ACC112 (cell line): ENCODE measurements around the gene KYNU.
A peak's percentile ranks its signal among the peaks of the same experiment; 100 is the strongest.
"Not testable (repeated sequence)": the region's sequence is repeated elsewhere in the genome, so short reads cannot be mapped to it uniquely, and the experiment has no call there.

Source experiments
- H2AFZ ChIP-seq: fragments of 200-600 bp; sonication (generic); one replicate; pipeline ENCODE4 v1.6.0; 2017; ENCODE audit warnings: antibody characterized with exemption, low read length; ENCODE audit not compliant: unreplicated experiment
- H3K27ac ChIP-seq: fragments of 200-600 bp; sonication (generic); 2 replicates; pipeline ENCODE4 v1.5.1; 2014; ENCODE audit warnings: low read depth, mild to moderate bottlenecking, antibody characterized with exemption, low read length, moderate library complexity
- H3K27me3 ChIP-seq: fragments of 200-600 bp; sonication (generic); 2 replicates; pipeline ENCODE4 v1.6.1; 2014; ENCODE audit warnings: mild to moderate bottlenecking, antibody characterized with exemption, low read length, moderate library complexity, mixed read lengths; ENCODE audit not compliant: insufficient read depth
- H3K36me3 ChIP-seq: fragments of 200-600 bp; sonication (generic); 2 replicates; pipeline ENCODE4 v1.6.1; 2016; ENCODE audit warnings: mild to moderate bottlenecking, antibody characterized with exemption, low read length, moderate library complexity, mixed read lengths; ENCODE audit not compliant: insufficient read depth
- H3K4me1 ChIP-seq: fragments of 200-600 bp; sonication (generic); one replicate; pipeline ENCODE4 v1.6.1; 2016; ENCODE audit warnings: low read length, mixed read lengths; ENCODE audit not compliant: insufficient read depth, unreplicated experiment, control insufficient read depth
- H3K4me3 ChIP-seq: fragments of 200-600 bp; sonication (generic); 2 replicates; pipeline ENCODE4 v1.5.1; 2014; ENCODE audit warnings: mild to moderate bottlenecking, low read depth, low read length
- H3K79me2 ChIP-seq: fragments of 200-600 bp; sonication (generic); one replicate; pipeline ENCODE4 v1.6.0; 2016; ENCODE audit warnings: low read length; ENCODE audit not compliant: control insufficient read depth, unreplicated experiment, insufficient read depth

Gene KYNU

DNA sequence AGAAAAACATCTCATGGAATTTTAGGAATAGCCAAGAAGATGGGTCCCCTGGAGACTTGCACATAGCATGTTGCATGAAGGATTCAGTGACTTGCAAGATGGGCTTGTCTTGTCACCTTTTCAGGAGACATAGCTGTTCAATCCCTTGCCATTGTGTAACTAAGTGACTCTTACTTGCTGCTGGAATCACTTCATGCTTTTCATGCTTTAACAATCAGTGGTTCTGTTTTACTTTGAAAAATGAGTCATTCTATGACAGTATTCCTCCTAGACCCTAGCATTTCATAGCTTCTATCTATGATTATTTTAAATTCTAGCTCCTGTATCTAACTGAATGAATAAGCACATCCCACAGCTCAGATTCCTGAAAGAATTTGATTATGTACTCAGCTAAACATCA lies 2.8 kb downstream of the KYNU start:
- H3K4me1 ChIP-seq, result peaks cover 44% of the 10 kb centered on the region
- H2AFZ ChIP-seq, result no peak overlapping the region
- peak overlapping the region; percentile 99 for H3K27ac ChIP-seq
- H3K36me3 ChIP-seq, result no peaks in the 10 kb centered on the region
- peak overlapping the region; percentile 78 for H3K4me3 ChIP-seq
- H3K79me2 ChIP-seq, result peaks cover 20% of the 10 kb centered on the region
- no peaks in the 10 kb centered on the region for H3K27me3 ChIP-seq

DNA sequence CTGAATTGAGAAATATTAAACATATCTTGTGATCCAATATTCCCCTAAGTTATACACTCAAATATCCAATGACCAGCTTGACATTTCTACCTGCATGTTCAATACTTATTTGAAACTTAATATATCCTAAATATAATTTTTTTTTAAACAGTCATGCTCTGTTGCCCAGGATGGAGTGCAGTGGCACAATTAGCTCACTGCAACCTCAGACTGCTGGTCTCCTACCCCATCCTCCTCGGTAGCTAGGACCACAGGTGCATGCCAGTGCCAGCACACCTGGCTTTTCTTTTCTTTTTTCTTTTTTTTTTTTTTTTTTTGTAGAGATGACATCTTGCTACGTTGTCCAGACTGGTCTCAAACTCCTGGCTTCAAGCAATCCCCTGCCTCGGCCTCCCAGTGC lies 4.2 kb downstream of the KYNU start:
- H3K4me3 ChIP-seq, result no peak overlapping the region
- peaks cover 20% of the 10 kb centered on the region for H3K79me2 ChIP-seq

GRCh38 chr2:142882500-142882899 lies 5.0 kb downstream of the KYNU start:
- Histone ChIP-seq H3K79me2 (peaks cover 20% of the 10 kb centered on the region), H3K4me1 (peaks cover 25% of the 10 kb centered on the region)
- H3K27me3 ChIP-seq, H3K27ac ChIP-seq, H3K4me3 ChIP-seq, H2AFZ ChIP-seq, H3K36me3 ChIP-seq: not testable (repeated sequence)

More for the DNA sequence above, 4.2 kb downstream of the KYNU start:
- H3K4me1 ChIP-seq, result peaks cover 32% of the 10 kb centered on the region
- peaks cover 4% of the 10 kb centered on the region; the same call in 1 of the 2 replicates for H3K36me3 ChIP-seq
- H3K27me3 ChIP-seq, result no peaks in the 10 kb centered on the region
- H3K27ac ChIP-seq, result no peak overlapping the region
- H2AFZ ChIP-seq, result no peak overlapping the region

DNA sequence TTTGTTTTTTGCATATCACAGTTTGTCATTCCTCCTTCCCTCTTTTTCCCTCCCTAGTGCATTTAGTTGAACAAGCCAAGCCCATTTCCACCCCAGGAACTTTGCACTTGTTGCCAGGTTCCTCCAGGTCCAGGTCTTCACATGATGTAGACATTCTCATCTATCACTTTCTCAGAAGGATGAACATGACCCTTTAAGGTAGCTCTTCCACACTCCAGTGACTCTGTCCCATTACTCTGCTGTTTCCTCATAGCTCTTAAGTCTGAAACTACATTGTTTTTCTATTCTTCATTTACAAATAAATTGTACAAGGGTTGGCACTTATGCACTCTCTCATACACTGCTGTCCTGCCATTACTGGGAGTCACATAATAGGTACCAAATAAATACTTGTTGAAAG lies 6.1 kb downstream of the KYNU start:
- H3K4me1 ChIP-seq, result peaks cover 25% of the 10 kb centered on the region
- no peak overlapping the region for H3K27ac ChIP-seq
- H3K4me3 ChIP-seq, result no peak overlapping the region
- H2AFZ ChIP-seq, result no peak overlapping the region
- peaks cover 15% of the 10 kb centered on the region for H3K79me2 ChIP-seq
- H3K27me3 ChIP-seq, result no peaks in the 10 kb centered on the region
- peaks cover 13% of the 10 kb centered on the region for H3K36me3 ChIP-seq

- H3K4me1 ChIP-seq, result peaks cover 12% of the 10 kb centered on the region
- H2AFZ ChIP-seq, result no peak overlapping the region
- H3K27ac ChIP-seq, result no peak overlapping the region
- H3K27me3 ChIP-seq, result no peaks in the 10 kb centered on the region
- H3K79me2 ChIP-seq, result peaks cover 4% of the 10 kb centered on the region
- no peak overlapping the region for H3K4me3 ChIP-seq
- H3K36me3 ChIP-seq, result peaks cover 18% of the 10 kb centered on the region
These were observed 8.1 kb downstream of the KYNU start for GRCh38 chr2:142885543-142885942.

GRCh38 chr2:142892715-142893114 lies 15.3 kb downstream of the KYNU start:
- Histone ChIP-seq H3K36me3 (peaks cover 7% of the 10 kb centered on the region), H3K79me2 (no peaks in the 10 kb centered on the region), H3K4me3 (no peak overlapping the region), H3K27ac (no peak overlapping the region), H3K27me3 (no peaks in the 10 kb centered on the region), H2AFZ (no peak overlapping the region), H3K4me1 (peaks cover 3% of the 10 kb centered on the region)

DNA sequence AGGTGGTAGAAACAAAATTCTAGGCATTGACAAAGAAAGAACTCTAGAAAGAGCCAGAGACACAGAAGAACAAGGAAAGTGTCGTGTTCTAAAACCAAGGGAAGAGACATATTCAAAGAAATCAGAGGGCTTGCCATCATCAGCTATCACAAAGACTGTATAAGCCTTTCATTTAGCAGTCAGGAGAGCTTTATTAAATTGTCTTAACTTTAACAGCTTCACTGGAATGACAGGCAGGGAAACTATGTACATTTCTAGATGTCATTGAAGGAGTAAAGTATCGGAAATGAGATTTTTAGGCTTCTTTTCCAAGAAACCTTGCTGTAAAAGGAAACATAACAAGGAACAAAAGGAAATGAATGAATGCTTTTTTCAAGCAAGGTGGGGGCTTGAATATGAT lies 15.8 kb downstream of the KYNU start:
- Histone ChIP-seq H3K4me1 (peaks cover 3% of the 10 kb centered on the region), H3K79me2 (no peaks in the 10 kb centered on the region), H3K4me3 (no peak overlapping the region), H3K27me3 (no peaks in the 10 kb centered on the region), H2AFZ (no peak overlapping the region), H3K36me3 (peaks cover 7% of the 10 kb centered on the region; the same call in 1 of the 2 replicates), H3K27ac (no peak overlapping the region)

- H3K4me3 ChIP-seq, result no peak overlapping the region
- H2AFZ ChIP-seq, result no peak overlapping the region
- H3K79me2 ChIP-seq, result no peaks in the 10 kb centered on the region
- H3K27me3 ChIP-seq, result no peaks in the 10 kb centered on the region
- H3K27ac ChIP-seq, result no peak overlapping the region
- no peaks in the 10 kb centered on the region for H3K36me3 ChIP-seq
- no peaks in the 10 kb centered on the region for H3K4me1 ChIP-seq
These were observed 20.3 kb downstream of the KYNU start for GRCh38 chr2:142897807-142898206.

DNA sequence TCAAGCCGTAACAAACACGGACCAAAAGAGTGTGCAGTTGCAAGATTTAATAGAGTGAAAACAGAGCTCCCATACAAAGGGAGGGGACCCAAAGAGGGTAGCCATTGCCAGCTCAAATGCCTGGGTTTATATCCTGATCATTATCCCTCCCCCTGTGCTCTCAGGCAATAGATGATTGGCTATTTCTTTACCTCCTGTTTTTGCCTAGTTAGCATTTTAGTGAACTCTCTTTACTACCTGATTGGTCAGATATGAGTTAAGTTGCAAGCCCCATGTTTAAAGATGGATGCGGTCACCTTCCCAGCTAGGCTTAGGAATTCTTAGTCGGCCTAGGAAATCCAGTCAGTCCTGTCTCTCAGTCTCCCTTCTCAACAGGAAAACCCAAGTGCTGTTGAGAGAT lies 22.9 kb downstream of the KYNU start:
- not testable (repeated sequence) for H3K27ac ChIP-seq, H3K79me2 ChIP-seq, H2AFZ ChIP-seq, H3K4me1 ChIP-seq, H3K4me3 ChIP-seq, H3K27me3 ChIP-seq, H3K36me3 ChIP-seq

- Histone ChIP-seq H3K79me2 (no peaks in the 10 kb centered on the region), H3K36me3 (no peaks in the 10 kb centered on the region), H3K4me1 (no peaks in the 10 kb centered on the region), H3K27me3 (no peaks in the 10 kb centered on the region), H3K4me3 (no peak overlapping the region), H2AFZ (no peak overlapping the region), H3K27ac (no peak overlapping the region)
These were observed 24.3 kb downstream of the KYNU start for GRCh38 chr2:142901780-142902179.

- H2AFZ ChIP-seq, H3K27me3 ChIP-seq, H3K27ac ChIP-seq, H3K4me3 ChIP-seq, H3K79me2 ChIP-seq, H3K4me1 ChIP-seq, H3K36me3 ChIP-seq: not testable (repeated sequence)
These were observed 26.3 kb downstream of the KYNU start for GRCh38 chr2:142903726-142904125.
